K562 (cell line): ENCODE data around the gene MLF1. TPM values are rescaled to one million over a fixed set of nuclear protein-coding genes. Genes with fewer than 3 reads are reported as not detected.

Experiments
- CBX1 ChIP-seq: sonication (generic); IDR thresholded peaks from 2 replicates; pipeline ENCODE4 v1.6.1; 2016; ENCODE audit warnings: antibody characterized with exemption, low read depth, mild to moderate bottlenecking
- CHD2 ChIP-seq: IDR thresholded peaks from 2 replicates; pipeline ENCODE4 v1.6.1; 2011; ENCODE audit warnings: low read depth, low read length
- CXXC5 ChIP-seq: fragments of 250-450 bp; sonication (Bioruptor Pico); IDR thresholded peaks from 2 replicates; pipeline ENCODE4 v1.8.0; 2022; ENCODE audit warnings: inconsistent platforms, mild to moderate bottlenecking, moderate library complexity
- HNRNPLL ChIP-seq: fragments of 200-400 bp; formaldehyde crosslinking; IDR thresholded peaks from 2 replicates; pipeline ENCODE4 v1.6.1; 2017; ENCODE audit warnings: low read length, low read depth, mild to moderate bottlenecking; ENCODE audit not compliant: poor library complexity, severe bottlenecking
- NELFE ChIP-seq: IDR thresholded peaks from 2 replicates; pipeline ENCODE4 v1.6.1; 2011; ENCODE audit warnings: mild to moderate bottlenecking; ENCODE audit not compliant: insufficient read depth, insufficient read length
- NR2C1 ChIP-seq, 2 experiments: fragments of 450-650 bp; IDR thresholded peaks; 2 replicates each; pipeline ENCODE4 v1.6.1; 2017; ENCODE audit warnings: mild to moderate bottlenecking in 2 of 2, antibody characterized with exemption in 1 of 2, inconsistent platforms in 1 of 2, missing compliant biosample characterization in 1 of 2, missing genetic modification characterization in 1 of 2
- STAG1 ChIP-seq: sonication (generic); formaldehyde crosslinking; IDR thresholded peaks from 2 replicates; pipeline ENCODE4 v1.5.0; 2020; ENCODE audit warnings: missing genetic modification reagents, borderline replicate concordance
- ZBTB17 ChIP-seq: fragments of 450-650 bp; formaldehyde crosslinking; IDR thresholded peaks from 2 replicates; pipeline ENCODE4 v1.4.0; 2020; ENCODE audit warnings: mild to moderate bottlenecking
- ZNF3 ChIP-seq: fragments of 250-450 bp; sonication (Bioruptor Pico); IDR thresholded peaks from 2 replicates; pipeline ENCODE4 v1.5.0; 2021; ENCODE audit warnings: mild to moderate bottlenecking, moderate library complexity
- ZNF79 ChIP-seq: fragments of 250-450 bp; sonication (Bioruptor Pico); IDR thresholded peaks from 2 replicates; pipeline ENCODE4 v1.4.0; 2020; ENCODE audit warnings: low read depth, mild to moderate bottlenecking, moderate library complexity
- polyA plus RNA-seq, 8 experiments: library from polyadenylated mRNA; depleted of rRNA in 4 of 8; stranded (reverse) in 5 of 8; unstranded in 3 of 8; fragments of >200 nt; fragmentation: Nextera tagmentation in 2 of 8; fragmentation: Illumina TruSeq in 1 of 8; extraction: Ambion mirVana in 2 of 8; extraction: Trizol in 1 of 8; gene quantifications; 2 replicates each; pipeline versions ENCODE4 v1.2.1 to v1.2.3, GENCODE V29; 2011 to 2014; ENCODE audit warnings: inconsistent platforms in 1 of 8, missing spikeins in 1 of 8
- total RNA-seq, 7 experiments: library from RNA; depleted of rRNA in 6 of 7; stranded (reverse); fragments of >200 nt in 6 of 7; fragmentation: Illumina TruSeq in 2 of 7; extraction: Trizol in 2 of 7; gene quantifications; 2 replicates each; pipeline versions ENCODE4 v1.2.1 to v1.2.3, GENCODE V29; 2011 to 2021; ENCODE audit warnings: low replicate concordance in 1 of 7
- TF ChIP-seq, protein P1 (sequence below), 2 experiments: fragments of 250-450 bp in 1 of 2; fragments of 450-650 bp in 1 of 2; sonication (Bioruptor Pico) in 1 of 2; IDR thresholded peaks; 2 replicates each; pipeline versions ENCODE4 v1.6.1 to v1.8.0; 2016 to 2021; ENCODE audit warnings: mild to moderate bottlenecking in 2 of 2, moderate library complexity in 2 of 2, missing compliant biosample characterization in 1 of 2, missing genetic modification characterization in 1 of 2
- TF ChIP-seq, protein P2 (sequence below): sonication (generic); formaldehyde crosslinking; IDR thresholded peaks from 2 replicates; pipeline ENCODE4 v1.8.0; 2023; ENCODE audit warnings: mild to moderate bottlenecking, missing genetic modification reagents
- TF ChIP-seq, protein P3 (sequence below): fragments of 450-650 bp; IDR thresholded peaks from 2 replicates; pipeline ENCODE4 v1.6.1; 2017; ENCODE audit warnings: antibody characterized with exemption, mild to moderate bottlenecking
- TF ChIP-seq, protein P4 (sequence below): fragments of 250-450 bp; sonication (Bioruptor Pico); IDR thresholded peaks from 2 replicates; pipeline ENCODE4 v1.4.0; 2020
- TF ChIP-seq, protein P5 (sequence below), 2 experiments: fragments of 150-350 bp in 1 of 2; IDR thresholded peaks; 2 replicates each; pipeline ENCODE4 v1.6.1; 2012 to 2016; ENCODE audit warnings: low read depth in 2 of 2, low read length in 2 of 2, mild to moderate bottlenecking in 1 of 2, moderate library complexity in 1 of 2

Gene MLF1
- total and polyA plus RNA-seq, 9 of the 15 experiments (the other 6 are each of a cell fraction or from before 2014, with no cell fraction given) = 20.4 to 71.0 (median 27.1) TPM

DNA sequence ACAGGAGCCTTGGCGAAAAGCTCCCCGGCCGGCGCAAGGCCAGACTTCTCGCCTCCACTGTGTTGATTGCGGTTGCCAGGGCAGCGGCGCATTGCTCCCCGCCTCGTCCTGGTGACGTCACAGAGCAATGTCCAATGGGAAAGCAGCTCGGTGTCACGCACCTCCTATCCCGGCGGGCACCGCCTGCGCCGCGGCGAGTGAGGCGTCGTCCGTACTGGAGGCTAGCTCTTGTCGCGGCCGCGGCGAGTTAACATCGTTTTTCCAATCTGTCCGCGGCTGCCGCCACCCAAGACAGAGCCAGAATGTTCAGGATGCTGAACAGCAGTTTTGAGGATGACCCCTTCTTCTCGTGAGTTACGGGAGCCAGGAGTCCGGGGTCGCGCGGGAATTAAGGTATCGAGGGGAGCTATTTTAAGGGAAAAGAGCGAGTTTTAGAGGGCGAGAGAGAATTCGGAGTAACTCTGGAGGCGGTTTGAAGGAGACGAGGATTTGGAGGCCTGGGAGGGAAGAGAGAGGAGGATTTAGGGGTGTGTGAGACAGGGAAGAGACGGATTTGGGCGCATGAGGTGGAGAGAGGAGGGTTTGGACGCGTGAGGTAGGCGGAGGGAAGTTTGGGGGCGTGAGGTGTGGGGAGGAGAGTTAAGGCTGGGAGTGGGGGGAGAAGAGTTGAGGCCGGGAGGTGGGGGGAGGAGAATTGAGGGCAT lies at the start of gene MLF1 (continued):
- TF ChIP-seq NELFE (no peak), ZNF79 (CRISPR knock-in tag) (no peak), ZBTB17 (CRISPR knock-in tag) (no peak), CBX1 (peak; percentile 76), CHD2 (peak; percentile 23; the same call in 1 of the 2 replicates), HNRNPLL (peak; percentile 66), NR2C1 (IDR thresholded peaks at IDR 0.05) (no peak), NR2C1 (tag; IDR thresholded peaks at IDR 0.05) (no peak), STAG1 (no peak), ZNF3 (no peak), CXXC5 (peak; percentile 94)
- TF ChIP-seq, protein P1, sequence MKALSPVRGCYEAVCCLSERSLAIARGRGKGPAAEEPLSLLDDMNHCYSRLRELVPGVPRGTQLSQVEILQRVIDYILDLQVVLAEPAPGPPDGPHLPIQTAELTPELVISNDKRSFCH (CRISPR knock-in tag; IDR thresholded peaks at IDR 0.05) = no peak
- TF ChIP-seq, protein P1 (tag; IDR thresholded peaks at IDR 0.05) = no peak; the same call in 1 of the 2 replicates
- TF ChIP-seq, protein P2, sequence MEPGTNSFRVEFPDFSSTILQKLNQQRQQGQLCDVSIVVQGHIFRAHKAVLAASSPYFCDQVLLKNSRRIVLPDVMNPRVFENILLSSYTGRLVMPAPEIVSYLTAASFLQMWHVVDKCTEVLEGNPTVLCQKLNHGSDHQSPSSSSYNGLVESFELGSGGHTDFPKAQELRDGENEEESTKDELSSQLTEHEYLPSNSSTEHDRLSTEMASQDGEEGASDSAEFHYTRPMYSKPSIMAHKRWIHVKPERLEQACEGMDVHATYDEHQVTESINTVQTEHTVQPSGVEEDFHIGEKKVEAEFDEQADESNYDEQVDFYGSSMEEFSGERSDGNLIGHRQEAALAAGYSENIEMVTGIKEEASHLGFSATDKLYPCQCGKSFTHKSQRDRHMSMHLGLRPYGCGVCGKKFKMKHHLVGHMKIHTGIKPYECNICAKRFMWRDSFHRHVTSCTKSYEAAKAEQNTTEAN (CRISPR knock-in tag) = no peak
- TF ChIP-seq, protein P3, sequence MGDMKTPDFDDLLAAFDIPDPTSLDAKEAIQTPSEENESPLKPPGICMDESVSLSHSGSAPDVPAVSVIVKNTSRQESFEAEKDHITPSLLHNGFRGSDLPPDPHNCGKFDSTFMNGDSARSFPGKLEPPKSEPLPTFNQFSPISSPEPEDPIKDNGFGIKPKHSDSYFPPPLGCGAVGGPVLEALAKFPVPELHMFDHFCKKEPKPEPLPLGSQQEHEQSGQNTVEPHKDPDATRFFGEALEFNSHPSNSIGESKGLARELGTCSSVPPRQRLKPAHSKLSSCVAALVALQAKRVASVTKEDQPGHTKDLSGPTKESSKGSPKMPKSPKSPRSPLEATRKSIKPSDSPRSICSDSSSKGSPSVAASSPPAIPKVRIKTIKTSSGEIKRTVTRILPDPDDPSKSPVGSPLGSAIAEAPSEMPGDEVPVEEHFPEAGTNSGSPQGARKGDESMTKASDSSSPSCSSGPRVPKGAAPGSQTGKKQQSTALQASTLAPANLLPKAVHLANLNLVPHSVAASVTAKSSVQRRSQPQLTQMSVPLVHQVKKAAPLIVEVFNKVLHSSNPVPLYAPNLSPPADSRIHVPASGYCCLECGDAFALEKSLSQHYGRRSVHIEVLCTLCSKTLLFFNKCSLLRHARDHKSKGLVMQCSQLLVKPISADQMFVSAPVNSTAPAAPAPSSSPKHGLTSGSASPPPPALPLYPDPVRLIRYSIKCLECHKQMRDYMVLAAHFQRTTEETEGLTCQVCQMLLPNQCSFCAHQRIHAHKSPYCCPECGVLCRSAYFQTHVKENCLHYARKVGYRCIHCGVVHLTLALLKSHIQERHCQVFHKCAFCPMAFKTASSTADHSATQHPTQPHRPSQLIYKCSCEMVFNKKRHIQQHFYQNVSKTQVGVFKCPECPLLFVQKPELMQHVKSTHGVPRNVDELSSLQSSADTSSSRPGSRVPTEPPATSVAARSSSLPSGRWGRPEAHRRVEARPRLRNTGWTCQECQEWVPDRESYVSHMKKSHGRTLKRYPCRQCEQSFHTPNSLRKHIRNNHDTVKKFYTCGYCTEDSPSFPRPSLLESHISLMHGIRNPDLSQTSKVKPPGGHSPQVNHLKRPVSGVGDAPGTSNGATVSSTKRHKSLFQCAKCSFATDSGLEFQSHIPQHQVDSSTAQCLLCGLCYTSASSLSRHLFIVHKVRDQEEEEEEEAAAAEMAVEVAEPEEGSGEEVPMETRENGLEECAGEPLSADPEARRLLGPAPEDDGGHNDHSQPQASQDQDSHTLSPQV = peak; percentile 58; the same call in 1 of the 2 replicates
- TF ChIP-seq, protein P4, sequence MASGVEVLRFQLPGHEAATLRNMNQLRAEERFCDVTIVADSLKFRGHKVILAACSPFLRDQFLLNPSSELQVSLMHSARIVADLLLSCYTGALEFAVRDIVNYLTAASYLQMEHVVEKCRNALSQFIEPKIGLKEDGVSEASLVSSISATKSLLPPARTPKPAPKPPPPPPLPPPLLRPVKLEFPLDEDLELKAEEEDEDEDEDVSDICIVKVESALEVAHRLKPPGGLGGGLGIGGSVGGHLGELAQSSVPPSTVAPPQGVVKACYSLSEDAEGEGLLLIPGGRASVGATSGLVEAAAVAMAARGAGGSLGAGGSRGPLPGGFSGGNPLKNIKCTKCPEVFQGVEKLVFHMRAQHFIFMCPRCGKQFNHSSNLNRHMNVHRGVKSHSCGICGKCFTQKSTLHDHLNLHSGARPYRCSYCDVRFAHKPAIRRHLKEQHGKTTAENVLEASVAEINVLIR (CRISPR knock-in tag) = peak; percentile 89
- TF ChIP-seq, protein P5, sequence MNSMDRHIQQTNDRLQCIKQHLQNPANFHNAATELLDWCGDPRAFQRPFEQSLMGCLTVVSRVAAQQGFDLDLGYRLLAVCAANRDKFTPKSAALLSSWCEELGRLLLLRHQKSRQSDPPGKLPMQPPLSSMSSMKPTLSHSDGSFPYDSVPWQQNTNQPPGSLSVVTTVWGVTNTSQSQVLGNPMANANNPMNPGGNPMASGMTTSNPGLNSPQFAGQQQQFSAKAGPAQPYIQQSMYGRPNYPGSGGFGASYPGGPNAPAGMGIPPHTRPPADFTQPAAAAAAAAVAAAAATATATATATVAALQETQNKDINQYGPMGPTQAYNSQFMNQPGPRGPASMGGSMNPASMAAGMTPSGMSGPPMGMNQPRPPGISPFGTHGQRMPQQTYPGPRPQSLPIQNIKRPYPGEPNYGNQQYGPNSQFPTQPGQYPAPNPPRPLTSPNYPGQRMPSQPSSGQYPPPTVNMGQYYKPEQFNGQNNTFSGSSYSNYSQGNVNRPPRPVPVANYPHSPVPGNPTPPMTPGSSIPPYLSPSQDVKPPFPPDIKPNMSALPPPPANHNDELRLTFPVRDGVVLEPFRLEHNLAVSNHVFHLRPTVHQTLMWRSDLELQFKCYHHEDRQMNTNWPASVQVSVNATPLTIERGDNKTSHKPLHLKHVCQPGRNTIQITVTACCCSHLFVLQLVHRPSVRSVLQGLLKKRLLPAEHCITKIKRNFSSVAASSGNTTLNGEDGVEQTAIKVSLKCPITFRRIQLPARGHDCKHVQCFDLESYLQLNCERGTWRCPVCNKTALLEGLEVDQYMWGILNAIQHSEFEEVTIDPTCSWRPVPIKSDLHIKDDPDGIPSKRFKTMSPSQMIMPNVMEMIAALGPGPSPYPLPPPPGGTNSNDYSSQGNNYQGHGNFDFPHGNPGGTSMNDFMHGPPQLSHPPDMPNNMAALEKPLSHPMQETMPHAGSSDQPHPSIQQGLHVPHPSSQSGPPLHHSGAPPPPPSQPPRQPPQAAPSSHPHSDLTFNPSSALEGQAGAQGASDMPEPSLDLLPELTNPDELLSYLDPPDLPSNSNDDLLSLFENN (IDR thresholded peaks at IDR 0.05; ENCODE audit: low read depth in 2 of 2, low read length in 2 of 2) = no peak
